SJSA1 (cell line): ENCODE data around the gene KLHL40. TPM values are rescaled to one million over a fixed set of nuclear protein-coding genes. Genes with fewer than 3 reads are reported as not detected.
A peak's percentile ranks its signal among the peaks of the same experiment; 100 is the strongest.

Experiments used
- DNase-seq, 2 experiments: peaks; one replicate each; pipeline ENCODE4 v3.0.0-alpha.2; 2015 to 2020; ENCODE audit warnings: low spot score in 2 of 2, low read depth in 1 of 2
- H3K27ac ChIP-seq: fragments of 250-450 bp; sonication (Bioruptor Pico); 2 replicates; pipeline ENCODE4 v1.5.1; 2020; ENCODE audit warnings: mild to moderate bottlenecking, moderate library complexity
- H3K27me3 ChIP-seq: fragments of 250-450 bp; sonication (Bioruptor Pico); replicated peaks from 2 replicates; pipeline ENCODE4 v1.5.1; 2020; ENCODE audit warnings: mild to moderate bottlenecking, moderate library complexity
- H3K36me3 ChIP-seq: fragments of 250-450 bp; sonication (Bioruptor Pico); 2 replicates; pipeline ENCODE4 v1.5.1; 2020; ENCODE audit warnings: mild to moderate bottlenecking
- H3K4me1 ChIP-seq: fragments of 250-450 bp; sonication (Bioruptor Pico); replicated peaks from 2 replicates; pipeline ENCODE4 v1.6.1; 2021; ENCODE audit warnings: mild to moderate bottlenecking
- H3K4me3 ChIP-seq: fragments of 250-450 bp; sonication (Bioruptor Pico); 2 replicates; pipeline ENCODE4 v1.5.1; 2020; ENCODE audit warnings: mild to moderate bottlenecking
- H3K9me3 ChIP-seq: fragments of 250-450 bp; sonication (Bioruptor Pico); replicated peaks from 2 replicates; pipeline ENCODE4 v1.5.1; 2020; ENCODE audit warnings: mild to moderate bottlenecking
- total RNA-seq: library from RNA; depleted of rRNA; stranded (reverse); fragments of >200 nt; shearing (Covaris generic); gene quantifications from 2 replicates; pipeline ENCODE4 v1.2.3, GENCODE V29; 2014

The KLHL40 gene
- total RNA-seq, 1 experiment from 2014 or later, result not detected

- Histone ChIP-seq H3K27me3 (no peaks in the 10 kb centered on the region), H3K27ac (no peak overlapping the region), H3K9me3 (no peaks in the 10 kb centered on the region), H3K36me3 (no peaks in the 10 kb centered on the region), H3K4me3 (no peak overlapping the region), H3K4me1 (no peaks in the 10 kb centered on the region)
- DNase-seq, result no peak
Observed at GRCh38 chr3:42696356-42697288, 11.3 kb downstream of the KLHL40 start.

DNA sequence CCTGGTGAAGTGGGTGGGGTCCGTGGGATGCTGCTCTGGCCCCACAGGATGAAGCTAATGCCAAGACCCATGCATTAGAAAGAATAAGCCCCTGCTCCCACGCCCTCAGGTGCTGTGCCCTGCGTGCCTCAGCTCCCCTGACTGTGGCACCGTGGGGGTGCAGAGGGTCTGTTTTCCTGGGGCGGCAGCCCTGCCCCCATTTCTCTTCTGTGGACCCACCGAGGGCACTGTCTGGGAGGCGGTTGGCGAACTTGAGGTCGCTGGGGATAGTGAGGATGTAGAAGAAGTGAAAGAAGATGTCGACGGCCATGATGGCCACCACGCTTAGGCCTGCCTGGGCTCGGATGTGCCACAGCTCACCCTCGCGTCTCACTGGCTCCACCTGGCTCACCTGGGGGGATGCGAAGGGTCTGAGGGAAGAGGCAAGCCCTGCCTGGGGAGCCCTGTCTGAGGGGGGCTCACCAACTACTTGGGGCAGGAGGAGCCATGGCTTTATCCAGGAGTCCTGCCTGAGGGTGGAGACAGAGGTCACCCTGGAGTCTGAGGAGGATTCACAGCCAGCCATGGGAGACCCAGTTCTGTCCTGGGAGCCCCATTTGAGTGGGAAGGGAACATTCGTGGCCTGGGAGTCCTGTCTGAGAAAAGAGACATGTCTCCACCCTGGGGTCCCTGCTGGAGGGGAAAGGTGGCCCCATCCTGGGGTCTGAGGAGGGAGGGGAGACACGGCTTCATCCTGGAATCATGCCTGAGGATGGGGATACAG lies 12.1 kb downstream of the KLHL40 start:
- Histone ChIP-seq H3K4me1 (no peaks in the 10 kb centered on the region), H3K9me3 (no peaks in the 10 kb centered on the region), H3K4me3 (no peak overlapping the region), H3K36me3 (no peaks in the 10 kb centered on the region), H3K27ac (no peak overlapping the region), H3K27me3 (no peaks in the 10 kb centered on the region)
- no peak for DNase-seq

GRCh38 chr3:42698216-42698910 lies 13.0 kb downstream of the KLHL40 start:
- H3K36me3 ChIP-seq, result no peaks in the 10 kb centered on the region
- no peak for DNase-seq
- no peaks in the 10 kb centered on the region for H3K27me3 ChIP-seq
- no peak overlapping the region for H3K27ac ChIP-seq
- no peaks in the 10 kb centered on the region for H3K4me1 ChIP-seq
- no peaks in the 10 kb centered on the region for H3K9me3 ChIP-seq
- H3K4me3 ChIP-seq, result no peak overlapping the region

DNA sequence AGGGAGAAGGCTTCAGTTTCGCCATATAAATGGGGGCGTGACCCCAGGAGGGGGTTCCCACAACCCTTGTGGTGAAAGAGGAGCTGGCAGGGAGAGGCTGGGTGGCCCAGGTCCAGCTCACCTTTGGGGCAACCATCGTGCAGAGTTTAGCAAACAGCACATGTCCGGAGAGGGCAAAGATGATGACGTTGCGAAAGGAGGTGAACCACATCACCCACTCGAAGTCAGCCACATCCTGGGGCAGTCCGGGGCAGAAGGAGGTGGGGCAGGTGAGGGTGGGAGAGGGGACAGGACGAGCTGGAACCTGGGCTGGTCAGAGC lies 13.5 kb downstream of the KLHL40 start:
- no peak for DNase-seq
- H3K27ac ChIP-seq, result no peak overlapping the region
- no peaks in the 10 kb centered on the region for H3K4me1 ChIP-seq
- no peaks in the 10 kb centered on the region for H3K9me3 ChIP-seq
- H3K27me3 ChIP-seq, result no peaks in the 10 kb centered on the region
- H3K4me3 ChIP-seq, result no peak overlapping the region
- no peaks in the 10 kb centered on the region for H3K36me3 ChIP-seq

GRCh38 chr3:42699511-42699971 lies 14.2 kb downstream of the KLHL40 start:
- no peaks in the 10 kb centered on the region for H3K4me1 ChIP-seq
- no peak for DNase-seq
- no peaks in the 10 kb centered on the region for H3K36me3 ChIP-seq
- H3K27ac ChIP-seq, result no peak overlapping the region
- no peaks in the 10 kb centered on the region for H3K27me3 ChIP-seq
- no peak overlapping the region for H3K4me3 ChIP-seq
- H3K9me3 ChIP-seq, result no peaks in the 10 kb centered on the region

- no peaks in the 10 kb centered on the region for H3K4me1 ChIP-seq
- no peak overlapping the region for H3K4me3 ChIP-seq
- H3K36me3 ChIP-seq, result no peaks in the 10 kb centered on the region
- DNase-seq, result peak in 1 of 2 experiments; percentile 34
- no peak overlapping the region for H3K27ac ChIP-seq
- no peaks in the 10 kb centered on the region for H3K9me3 ChIP-seq
- no peaks in the 10 kb centered on the region for H3K27me3 ChIP-seq
Observed at GRCh38 chr3:42700366-42701288, 15.3 kb downstream of the KLHL40 start.

- no peak overlapping the region for H3K4me3 ChIP-seq
- no peaks in the 10 kb centered on the region for H3K36me3 ChIP-seq
- DNase-seq, result peak in 1 of 2 experiments; percentile 22
- no peaks in the 10 kb centered on the region for H3K4me1 ChIP-seq
- no peaks in the 10 kb centered on the region for H3K27me3 ChIP-seq
- H3K9me3 ChIP-seq, result no peaks in the 10 kb centered on the region
- no peak overlapping the region for H3K27ac ChIP-seq
Observed at GRCh38 chr3:42701371-42702065, 16.2 kb downstream of the KLHL40 start.

- Histone ChIP-seq H3K27me3 (no peaks in the 10 kb centered on the region), H3K36me3 (no peaks in the 10 kb centered on the region), H3K4me1 (no peaks in the 10 kb centered on the region), H3K27ac (no peak within 1 kb of the TSS), H3K9me3 (no peaks in the 10 kb centered on the region), H3K4me3 (no peak within 1 kb of the TSS)
- no peak for DNase-seq
Observed at GRCh38 chr3:42702066-42702951, 17.0 kb downstream of the KLHL40 start, which contains the start of gene HHATL. Gene HHATL, minus strand, starts transcription at chr3:42702798. Its CDS starts 1,972 bp downstream, at chr3:42700826.

DNA sequence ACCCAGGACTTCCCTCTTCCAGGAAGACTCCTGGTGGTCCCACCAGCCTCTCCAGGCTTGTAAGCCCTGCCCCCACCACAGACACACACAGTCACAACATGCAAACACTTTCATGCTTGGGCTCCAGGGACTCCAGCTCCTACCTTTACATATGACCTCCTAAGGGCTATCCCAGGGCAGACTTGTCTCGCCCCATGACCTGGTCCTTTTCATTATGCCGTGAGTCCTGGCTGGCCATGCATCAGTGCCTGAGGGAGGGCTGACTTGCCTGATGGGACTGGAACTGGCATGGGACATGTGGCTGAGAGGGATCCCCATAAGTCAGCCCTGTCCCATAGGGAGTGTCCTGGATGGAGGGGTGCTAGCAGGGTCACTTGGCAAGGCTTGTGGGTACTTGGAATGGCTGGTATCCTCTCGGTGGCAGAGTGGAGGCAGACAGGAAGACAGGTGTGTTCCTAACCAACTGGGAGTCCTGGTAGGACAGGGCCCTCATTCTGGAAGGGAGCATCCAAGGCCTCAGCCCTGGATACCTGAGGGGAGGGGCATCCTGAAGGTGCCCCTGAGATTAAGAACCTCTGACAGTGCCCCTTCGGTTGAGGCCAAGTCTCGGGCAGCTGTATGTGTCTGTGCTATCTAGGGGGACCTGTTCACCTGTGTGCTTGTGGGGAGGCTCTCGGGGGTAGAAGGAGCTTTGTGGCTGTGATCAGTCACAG lies 17.8 kb downstream of the KLHL40 start:
- Histone ChIP-seq H3K4me1 (no peaks in the 10 kb centered on the region), H3K27ac (no peak overlapping the region), H3K4me3 (no peak overlapping the region), H3K36me3 (no peaks in the 10 kb centered on the region), H3K9me3 (no peaks in the 10 kb centered on the region), H3K27me3 (no peaks in the 10 kb centered on the region)
- peak in 1 of 2 experiments; percentile 29 for DNase-seq

DNA sequence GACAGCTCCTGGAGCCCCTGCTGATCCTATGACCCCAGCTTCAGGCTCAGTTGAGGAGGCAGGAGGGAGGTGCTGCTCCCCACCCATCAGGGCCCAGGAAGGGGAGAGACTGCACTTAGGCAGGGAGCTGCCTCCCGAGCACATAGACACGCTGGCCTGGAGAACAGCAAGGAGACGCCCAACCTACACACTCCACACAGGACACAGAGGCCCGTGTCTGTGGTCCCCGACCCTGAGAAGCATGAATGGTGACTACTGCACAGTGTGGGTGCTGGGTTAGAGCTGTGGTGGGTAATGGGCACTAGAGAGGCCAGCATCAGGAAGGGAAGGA lies 18.3 kb downstream of the KLHL40 start:
- no peaks in the 10 kb centered on the region for H3K36me3 ChIP-seq
- H3K9me3 ChIP-seq, result no peaks in the 10 kb centered on the region
- H3K27ac ChIP-seq, result no peak overlapping the region
- H3K4me3 ChIP-seq, result no peak overlapping the region
- DNase-seq, result no peak
- H3K4me1 ChIP-seq, result no peaks in the 10 kb centered on the region
- H3K27me3 ChIP-seq, result no peaks in the 10 kb centered on the region

DNA sequence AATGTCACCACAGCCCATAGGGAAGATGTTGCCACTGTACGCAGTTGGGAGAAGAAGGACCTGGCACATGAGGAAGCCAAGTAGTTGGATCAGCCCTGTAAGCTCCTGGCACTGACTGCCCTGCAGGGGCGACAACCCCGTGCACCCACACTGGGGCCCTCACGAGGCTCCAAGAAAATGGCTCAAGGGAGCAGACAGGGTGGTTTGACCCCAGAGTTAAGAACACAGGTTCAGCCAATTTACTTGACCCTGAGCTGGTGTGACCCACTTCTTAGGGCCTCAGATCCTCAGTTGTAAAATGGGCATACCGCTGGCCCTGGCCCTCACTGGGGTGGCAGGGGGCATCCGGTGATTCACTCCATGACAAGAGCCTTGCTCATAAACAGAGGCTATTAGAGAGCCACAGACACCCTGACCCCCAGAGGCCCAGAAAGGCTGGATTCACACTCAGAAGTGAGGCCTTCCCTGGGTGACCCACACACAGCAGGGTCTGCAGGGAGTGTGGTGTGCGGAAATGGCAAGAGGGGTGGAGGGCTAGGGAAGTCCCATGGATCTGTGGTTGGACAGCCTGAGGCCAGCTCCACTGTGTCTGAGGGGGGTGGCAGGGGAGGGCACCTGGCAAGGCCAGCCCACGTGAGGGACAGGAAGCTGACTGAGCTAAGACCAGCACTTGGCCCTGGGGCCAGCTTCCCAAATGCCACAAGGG lies 19.0 kb downstream of the KLHL40 start:
- no peaks in the 10 kb centered on the region for H3K36me3 ChIP-seq
- no peaks in the 10 kb centered on the region for H3K4me1 ChIP-seq
- no peaks in the 10 kb centered on the region for H3K27me3 ChIP-seq
- no peak overlapping the region for H3K27ac ChIP-seq
- peak in 1 of 2 experiments; percentile 19 for DNase-seq
- H3K9me3 ChIP-seq, result no peaks in the 10 kb centered on the region
- H3K4me3 ChIP-seq, result no peak overlapping the region
